GM21528 (cell line): ENCODE results near the gene B3GNT4.
A peak's percentile ranks its signal among the peaks of the same experiment; 100 is the strongest.
"Not testable (repeated sequence)": the region's sequence is repeated elsewhere in the genome, so short reads cannot be mapped to it uniquely, and the experiment has no call there.

ENCODE experiments used
- ATAC-seq: cut with Tn5 transposase; IDR thresholded peaks from one replicate; pipeline ENCODE4 v1.9.1; 2021; ENCODE audit warnings: mild to moderate bottlenecking, moderate library complexity; ENCODE audit not compliant: unreplicated experiment, low FRiP score

Gene B3GNT4

DNA sequence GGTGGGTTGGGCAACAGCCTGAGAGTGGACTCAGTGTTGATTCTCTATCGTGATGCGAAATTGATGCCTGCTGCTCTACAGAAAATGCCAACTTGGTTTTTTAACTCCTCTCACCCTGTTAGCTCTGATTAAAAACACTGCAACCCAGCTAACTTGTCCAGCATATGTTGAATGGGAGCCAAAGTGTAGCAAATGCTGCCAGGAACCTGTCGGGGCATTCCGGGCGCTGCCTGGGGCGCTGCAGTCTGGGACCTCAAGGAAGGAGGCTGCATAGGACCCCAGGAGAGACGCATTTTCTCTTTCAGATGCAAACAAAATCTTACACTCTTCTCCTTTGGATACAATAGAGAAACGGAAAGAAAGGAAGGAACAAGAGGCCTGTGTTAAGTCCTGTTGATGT lies 3.9 kb downstream of the B3GNT4 start:
- no peak for ATAC-seq

DNA sequence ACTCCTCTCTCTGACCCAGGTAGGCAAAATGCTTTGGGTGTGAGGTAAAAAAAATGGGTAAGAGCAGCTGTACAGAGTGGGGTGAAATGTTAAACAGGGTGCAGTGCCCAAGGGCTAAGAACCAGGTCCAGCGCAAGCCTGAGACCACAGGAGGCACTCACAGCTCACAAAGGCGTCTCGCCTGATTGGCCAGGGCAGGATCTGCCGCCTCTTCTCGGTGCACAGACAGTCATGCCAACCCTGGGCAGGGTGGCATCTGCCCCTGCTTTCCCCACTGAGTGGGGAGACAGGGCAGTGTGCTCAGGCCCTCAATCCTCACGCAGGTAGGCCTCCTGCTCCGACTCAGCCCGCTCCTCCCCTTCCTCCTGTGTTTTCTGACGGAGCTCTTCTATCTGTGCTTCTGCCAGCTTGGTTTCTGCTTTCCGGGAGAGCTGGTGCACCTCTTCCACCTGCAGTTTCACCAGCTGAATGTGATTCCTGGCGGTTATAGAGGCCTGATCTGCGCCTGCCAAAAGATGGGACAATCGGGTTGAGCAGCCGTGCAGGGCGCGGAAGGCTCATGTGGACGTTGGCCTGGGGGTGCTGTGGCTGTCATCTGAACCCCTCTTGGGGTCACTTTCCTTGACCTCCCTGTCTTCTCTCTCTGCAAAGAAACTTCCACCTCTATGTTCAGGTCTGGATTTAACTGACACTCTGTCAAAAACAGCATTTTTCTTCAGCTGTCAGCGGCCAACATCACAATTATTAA lies 4.7 kb downstream of the B3GNT4 start:
- no peak for ATAC-seq

DNA sequence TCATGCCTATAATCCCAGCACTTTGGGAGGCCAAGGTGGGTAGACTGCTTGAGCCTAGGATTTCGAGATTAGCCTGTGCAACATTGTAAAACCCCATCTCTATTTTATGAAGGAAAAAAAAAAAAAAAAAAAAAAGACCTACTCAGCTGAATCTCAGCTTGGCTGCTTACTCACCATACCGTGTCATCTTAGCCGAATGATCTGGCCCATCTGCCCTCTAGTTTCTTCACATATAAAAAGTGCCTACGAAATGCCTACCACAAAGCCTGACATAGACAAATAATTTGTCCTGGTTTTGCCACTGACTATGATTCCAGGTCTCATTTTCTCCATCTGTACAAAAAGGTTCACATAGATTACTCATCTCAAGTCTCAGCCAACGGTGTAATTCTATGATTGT lies 12.3 kb downstream of the B3GNT4 start:
- ATAC-seq, result no peak

DNA sequence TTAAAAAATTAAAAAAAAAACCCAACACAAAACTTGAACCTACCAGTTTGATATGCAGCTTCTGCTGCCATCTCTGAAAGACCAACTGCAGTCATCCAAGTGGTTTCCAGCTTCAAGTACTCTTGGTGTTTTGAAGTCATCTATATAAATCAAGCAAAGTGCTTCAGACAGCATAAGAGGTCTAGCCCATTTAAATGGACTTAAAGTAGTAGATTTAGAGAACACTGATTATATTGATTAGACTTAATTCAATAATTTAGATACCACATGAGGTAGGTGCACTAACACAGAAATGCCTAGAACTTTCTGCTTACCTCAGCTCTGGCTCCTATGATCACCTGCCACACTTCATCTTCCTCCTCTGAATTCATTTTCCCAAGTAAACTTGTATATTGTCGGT lies 12.9 kb downstream of the B3GNT4 start:
- no peak for ATAC-seq

DNA sequence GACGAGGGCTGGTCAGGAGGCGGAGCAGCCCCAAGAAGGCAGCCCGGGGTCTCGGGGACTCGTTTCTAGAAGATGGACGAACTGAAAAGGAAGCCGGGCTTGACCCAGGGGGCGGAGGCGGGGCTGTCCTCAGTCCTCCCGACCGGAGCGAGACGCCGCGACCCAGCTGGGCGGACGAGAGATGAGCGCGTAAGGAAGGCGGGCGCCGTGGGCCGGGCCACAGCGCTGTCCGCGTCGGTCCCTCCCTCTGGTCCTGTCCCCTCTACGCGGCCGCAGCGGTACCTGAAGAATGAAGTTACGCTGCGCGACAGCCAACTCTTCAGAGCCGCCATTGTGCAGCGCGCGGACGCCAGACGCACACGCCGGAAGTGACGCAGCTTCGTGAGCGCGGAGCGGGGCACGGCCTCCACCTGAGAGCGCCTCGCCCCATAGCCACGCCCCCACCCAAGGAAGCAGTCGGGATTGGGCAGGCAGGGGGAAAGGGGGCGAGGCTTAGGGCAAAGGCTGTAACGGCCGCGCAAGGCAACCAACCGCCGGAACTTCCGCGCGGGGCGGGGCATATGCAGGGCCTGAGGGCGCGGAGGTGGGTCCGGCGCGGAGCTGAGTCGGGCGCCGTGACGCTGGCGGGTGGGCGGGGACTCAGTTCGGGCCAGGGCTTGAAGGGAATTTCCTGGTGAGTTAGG lies 22.3 kb downstream of the B3GNT4 start, which contains the start of gene DIABLO:
TSS of gene DIABLO (minus strand) at position 370 of the 683 bp plus-strand sequence. CDS start at position 332, 38 bp downstream.
- ATAC-seq, result peak; percentile 91

DNA sequence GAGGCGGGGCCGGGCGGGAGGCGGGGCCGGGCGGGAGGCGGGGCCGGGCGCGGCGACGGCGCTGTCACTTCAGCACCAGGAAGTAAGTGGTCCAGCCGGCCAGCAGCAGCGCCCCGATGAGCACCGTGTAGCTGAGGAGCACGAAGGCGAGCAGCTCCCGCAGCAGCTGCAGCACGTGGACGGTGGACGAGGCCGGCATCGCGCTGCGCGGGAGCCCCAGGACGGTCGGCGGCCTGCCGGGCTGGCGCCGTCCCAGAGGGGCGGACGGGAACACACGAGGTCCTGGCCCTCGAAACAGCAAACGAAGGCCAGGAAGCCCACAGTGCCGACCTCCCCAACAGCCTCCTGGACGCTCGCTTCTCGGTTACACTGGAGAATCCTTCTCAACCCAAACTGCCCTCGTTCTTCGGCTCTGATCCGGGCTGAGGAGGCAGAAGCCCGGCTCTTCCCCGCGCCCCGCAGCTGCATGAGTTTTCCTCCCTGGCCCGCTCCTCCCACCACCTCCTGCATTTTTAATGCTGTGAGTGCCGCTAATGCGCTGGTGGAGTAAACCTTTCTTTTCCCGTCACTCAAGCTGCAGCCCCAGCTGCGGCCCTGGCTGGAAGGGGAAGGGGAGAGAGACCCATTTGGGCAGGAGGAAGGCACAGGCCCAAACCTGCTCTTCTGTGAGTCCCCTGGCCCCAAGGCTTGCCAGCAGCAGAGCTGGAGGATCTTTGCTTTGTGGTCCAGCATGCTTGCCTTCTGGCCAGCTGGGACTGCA lies 23.0 kb downstream of the B3GNT4 start:
- no peak for ATAC-seq

DNA sequence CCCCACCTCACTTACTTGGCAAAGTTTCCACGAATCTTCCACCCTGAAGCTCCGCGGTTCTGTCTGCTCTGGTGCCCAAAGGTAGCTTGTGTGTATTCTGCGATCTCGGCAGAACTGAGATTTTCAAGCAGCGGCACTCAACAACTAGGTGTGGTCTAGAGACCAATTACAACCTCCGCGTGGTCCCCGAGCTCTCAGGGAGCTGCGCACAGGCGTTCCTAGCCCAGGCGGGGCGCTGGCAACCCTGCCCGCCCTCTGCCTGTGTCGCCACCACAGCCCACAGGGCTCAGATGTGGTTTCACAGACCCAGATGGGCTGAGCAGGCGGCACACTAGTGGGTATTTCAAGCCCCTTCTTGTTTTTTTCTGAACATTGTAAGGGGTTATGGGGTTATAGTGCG lies 23.8 kb downstream of the B3GNT4 start:
- no peak for ATAC-seq

DNA sequence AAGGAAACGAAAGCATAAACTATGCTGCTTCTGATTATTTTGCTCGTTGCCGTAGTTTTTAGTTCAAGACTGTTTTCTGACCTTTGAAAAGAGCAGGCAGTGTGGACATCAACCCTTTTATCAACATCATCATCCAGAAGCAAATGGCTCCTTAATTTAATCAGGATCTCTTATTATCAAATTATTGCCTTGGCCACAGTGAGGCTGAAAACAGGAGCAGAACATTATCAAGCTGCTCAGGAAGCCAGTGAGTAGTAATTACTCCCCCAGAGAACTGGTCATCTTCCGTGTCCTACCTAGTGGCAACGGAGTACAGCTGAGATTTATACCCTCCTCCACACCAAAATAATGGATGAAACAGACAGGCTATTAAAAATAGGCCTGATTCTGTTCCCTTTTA lies 24.6 kb downstream of the B3GNT4 start:
- no peak for ATAC-seq

DNA sequence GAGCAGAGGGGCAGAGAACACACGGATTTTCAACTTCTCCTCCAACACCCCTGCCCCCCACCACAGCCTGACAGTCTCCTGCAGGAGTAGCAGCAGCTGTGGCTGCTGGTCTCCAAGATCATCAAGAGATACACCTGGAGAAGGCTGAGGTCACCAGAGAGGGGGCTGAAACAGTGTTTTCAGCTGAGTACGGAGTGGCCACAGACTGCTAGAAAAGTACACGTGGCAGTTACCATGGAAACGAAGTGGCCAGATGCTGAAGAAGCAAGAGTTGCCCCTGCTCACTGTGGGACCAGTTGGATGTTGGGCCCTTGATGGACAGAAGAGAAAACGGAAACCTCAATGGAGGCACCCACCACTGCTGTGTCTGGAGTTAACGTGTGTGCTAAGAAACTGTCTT lies 27.3 kb downstream of the B3GNT4 start:
- ATAC-seq, result no peak

DNA sequence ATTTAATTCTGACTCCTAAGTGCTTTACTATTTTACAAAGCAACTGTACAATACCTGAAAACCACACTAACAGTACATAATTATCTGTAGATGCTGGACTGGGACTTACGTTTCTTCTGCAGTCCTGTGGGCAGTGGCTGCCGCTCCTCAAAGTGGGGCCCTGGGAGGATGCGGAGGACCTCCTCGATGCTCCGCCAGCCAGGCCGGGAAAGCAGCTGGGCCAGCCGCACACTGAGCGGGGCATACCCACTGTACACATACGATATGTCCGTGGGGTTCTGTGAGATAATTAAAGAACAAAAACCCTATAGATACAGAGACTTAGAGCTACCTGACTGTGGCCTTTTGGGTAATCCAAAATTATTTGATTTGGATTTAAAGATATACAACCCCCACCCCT lies 29.2 kb downstream of the B3GNT4 start:
- no peak for ATAC-seq

DNA sequence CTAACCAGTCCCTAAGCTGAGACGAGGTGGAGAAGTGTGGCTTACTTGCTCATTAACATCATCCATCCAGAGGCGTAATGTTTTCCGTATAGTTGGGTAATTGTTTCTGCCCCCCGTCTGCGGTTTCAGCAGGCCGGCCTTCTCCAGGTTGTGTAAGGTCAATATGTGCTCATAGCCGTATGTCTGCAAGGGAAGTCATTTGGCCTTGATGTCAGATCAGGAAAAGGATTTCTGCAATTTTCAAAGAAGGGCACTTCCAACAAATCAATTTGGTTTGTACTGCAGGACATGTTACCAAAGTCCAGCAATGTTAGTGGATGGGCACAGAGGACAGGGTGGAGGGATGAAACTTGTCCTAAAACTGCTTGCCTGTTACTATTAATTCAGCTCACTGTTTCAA lies 32.2 kb downstream of the B3GNT4 start:
- no peak for ATAC-seq

DNA sequence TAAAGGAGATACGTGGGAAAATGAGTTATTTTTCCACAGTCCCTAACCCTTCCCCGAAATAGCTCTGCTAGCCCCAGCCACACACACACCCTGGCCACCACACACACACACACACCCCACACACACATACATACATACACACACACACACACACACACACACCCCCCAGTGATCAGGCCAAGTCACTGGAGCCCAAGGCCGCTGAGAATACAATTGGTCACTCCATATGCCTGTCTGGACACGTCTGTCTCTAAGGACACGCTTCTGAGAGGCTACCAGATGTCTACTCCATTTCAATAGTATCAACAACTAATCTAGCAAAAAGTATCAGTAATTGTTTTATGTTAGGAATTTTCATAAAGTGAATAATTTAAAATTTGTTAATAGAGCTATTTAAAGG lies 35.4 kb downstream of the B3GNT4 start:
- ATAC-seq, result no peak

DNA sequence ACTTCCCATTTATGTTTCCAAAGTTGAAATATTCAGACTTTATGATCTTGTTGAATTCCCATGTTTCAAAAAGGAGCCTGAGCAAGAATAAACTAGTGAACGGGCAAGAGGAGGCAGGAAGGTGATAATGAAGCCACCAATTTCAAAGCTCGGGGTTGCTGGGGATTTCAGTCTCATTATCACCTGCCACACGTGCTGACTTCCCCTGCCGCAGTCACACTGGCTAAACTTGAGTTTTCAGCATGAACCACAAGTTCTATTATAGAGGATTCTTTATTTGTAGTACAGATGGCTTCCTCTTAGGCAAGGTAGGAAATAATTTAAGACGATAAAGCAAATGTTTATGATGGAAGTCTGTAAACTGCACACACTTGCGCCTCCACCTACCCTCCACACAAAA lies 40.5 kb downstream of the B3GNT4 start:
- no peak for ATAC-seq

DNA sequence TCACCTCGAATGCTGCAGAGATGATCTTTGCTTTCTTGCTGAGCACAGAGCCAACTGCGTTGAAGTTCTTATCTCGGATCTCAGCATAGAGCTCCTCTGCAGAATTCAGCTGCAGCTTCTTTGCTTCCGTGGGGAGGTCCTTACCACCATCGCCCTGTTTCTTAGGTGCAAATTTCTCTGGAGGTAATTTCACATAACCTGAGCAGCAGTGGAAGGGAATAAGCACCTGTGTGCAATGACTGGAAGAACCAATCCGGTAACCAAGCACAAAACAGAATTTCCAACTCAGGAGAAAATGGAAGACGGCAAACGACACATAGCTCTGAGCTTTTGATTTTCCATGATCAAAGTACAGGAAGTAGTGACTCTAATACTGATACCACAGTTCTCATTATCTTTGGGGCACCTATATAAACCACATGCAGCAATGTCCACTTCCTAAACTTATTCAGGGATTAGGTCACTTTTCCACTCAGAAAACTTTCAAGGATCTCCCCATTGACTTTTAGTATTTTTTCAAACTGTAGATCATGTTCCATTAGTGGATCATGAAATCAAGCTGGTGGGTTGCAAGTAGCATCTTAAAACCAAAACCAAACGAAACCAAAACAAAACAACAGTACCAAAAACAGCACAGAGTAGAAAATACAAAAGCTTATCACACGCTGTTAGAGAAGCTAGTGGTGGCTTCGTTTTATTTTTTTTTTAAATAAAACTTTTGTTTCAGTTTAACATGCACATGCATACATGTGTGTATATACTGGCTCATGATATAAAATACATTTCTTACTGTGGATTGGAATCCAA lies 41.3 kb downstream of the B3GNT4 start:
- no peak for ATAC-seq

DNA sequence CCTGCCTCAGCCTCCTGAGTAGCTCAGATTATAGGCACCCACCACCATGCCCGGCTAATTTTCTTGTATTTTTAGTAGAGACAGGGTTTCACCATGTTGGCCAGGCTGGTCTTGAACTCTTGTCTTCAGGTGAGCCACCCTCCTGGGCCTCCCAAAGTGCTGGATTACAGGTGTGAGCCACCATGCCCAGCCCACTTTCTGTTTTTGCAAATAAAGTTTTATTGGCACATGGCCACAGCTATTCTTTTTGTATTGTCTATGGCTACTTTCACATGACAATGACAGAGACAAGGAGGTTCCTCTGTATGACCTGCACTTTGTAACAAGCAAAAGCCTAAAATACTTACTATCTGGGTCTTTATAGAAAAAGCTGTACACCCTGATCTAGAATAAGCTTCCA lies 42.0 kb downstream of the B3GNT4 start:
- no peak for ATAC-seq

DNA sequence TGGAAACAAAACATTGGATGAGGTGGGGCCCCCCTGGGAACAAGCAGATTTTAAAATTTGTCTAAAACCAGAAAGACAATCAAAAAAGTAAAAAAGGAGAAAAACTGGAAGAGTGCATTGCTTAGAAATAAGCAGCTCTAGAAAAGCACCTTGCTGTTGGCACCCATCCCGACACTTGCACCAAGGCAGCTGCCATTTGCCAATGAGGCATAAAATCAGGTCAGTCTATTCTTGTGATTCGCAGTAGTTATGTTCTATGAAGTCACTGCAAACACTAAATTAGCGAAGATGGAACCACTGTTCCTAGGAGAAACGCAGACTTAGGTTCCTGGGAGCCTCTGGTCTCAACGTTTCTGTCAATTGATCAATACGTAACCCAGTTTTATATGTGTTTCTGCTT lies 46.5 kb downstream of the B3GNT4 start:
- no peak for ATAC-seq

DNA sequence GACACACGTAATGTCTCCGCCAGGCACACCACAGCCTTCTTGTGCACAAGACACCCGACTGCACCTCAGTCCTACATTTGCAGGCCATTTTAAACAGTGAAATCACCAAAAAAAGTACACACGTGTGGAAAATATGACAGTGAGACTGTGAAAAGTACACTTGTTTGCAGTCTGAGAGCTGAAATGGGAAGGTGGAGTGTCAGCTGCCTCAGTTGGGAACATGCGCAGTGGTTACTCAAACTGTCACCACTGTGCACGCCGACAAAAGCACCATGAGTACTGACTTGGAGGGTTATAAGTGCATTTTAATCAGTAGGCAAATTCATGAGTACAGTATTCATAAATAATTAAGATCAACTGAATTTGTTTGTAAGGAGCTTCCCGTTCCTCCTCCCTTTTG lies 47.0 kb downstream of the B3GNT4 start:
- no peak for ATAC-seq

DNA sequence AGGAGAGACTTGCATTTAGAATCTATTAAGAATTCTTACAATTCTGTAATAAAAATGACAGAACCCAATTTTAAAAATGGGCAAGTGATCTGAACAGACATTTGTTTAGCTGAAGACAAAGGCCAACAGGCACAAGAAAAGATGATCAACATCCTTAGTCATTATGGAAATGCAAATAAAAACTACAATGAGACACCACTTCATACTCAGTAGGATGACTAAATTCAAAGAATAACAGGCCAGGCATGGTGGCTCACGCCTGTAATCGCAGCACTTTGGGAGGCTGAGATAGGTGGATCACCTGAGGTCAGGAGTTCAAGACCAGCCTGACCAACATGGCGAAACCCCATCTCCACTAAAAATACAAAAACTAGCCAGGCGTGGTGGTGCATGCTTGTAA lies 55.0 kb downstream of the B3GNT4 start:
- not testable (repeated sequence) for ATAC-seq
